WTC11 (cell line): ENCODE results near the gene NEB. TPM values are rescaled to one million over a fixed set of nuclear protein-coding genes. Genes with fewer than 3 reads are reported as not detected.

ENCODE experiments used
- ATAC-seq: fragments of 200-7000 bp; cut with Tn5 transposase; 2 replicates; pipeline ENCODE4 v1.10.0; 2021; ENCODE audit warnings: mild to moderate bottlenecking, moderate library complexity
- CTCF ChIA-PET: fragments of 300-600 bp; sonication (Branson Sonifier 250); formaldehyde crosslinking; loops from one replicate; lab custom pipeline; 2021; ENCODE audit warnings: antibody characterized with exemption; lab: Charles Lee
- POLR2A ChIA-PET: fragments of 350-600 bp; sonication (Branson Sonifier 250); formaldehyde crosslinking; loops from one replicate; lab custom pipeline; 2021; ENCODE audit warnings: antibody characterized with exemption; lab: Charles Lee
- DNase-seq: peaks from one replicate; pipeline ENCODE4 v3.0.0; 2021; ENCODE audit warnings: low spot score
- H3K27ac Mint-ChIP-seq: 2 replicates; pipeline ENCODE4 v1.8.0; 2021; ENCODE audit warnings: mixed read lengths
- H3K27me3 Mint-ChIP-seq: 2 replicates; pipeline ENCODE4 v1.8.0; 2021; ENCODE audit warnings: low read depth, mild to moderate bottlenecking, moderate library complexity, mixed read lengths
- H3K36me3 Mint-ChIP-seq: 2 replicates; pipeline ENCODE4 v1.8.0; 2021; ENCODE audit warnings: mixed read lengths
- H3K4me1 Mint-ChIP-seq: 2 replicates; pipeline ENCODE4 v1.8.0; 2022; ENCODE audit warnings: mixed read lengths
- H3K4me3 Mint-ChIP-seq: 2 replicates; pipeline ENCODE4 v1.8.0; 2021; ENCODE audit warnings: mild to moderate bottlenecking, moderate library complexity, mixed read lengths
- H3K9me3 Mint-ChIP-seq: 2 replicates; pipeline ENCODE4 v1.8.0; 2021; ENCODE audit warnings: mixed read lengths
- AR ChIP-seq: fragments of 250-450 bp; sonication (Bioruptor Pico); IDR thresholded peaks from 2 replicates; pipeline ENCODE4 v1.9.0; 2021; ENCODE audit warnings: mild to moderate bottlenecking
- CREM ChIP-seq: sonication (generic); formaldehyde crosslinking; IDR thresholded peaks from 2 replicates; pipeline ENCODE4 v1.8.1; 2022; ENCODE audit warnings: mild to moderate bottlenecking, missing genetic modification reagents, moderate library complexity
- ELF4 ChIP-seq: sonication (generic); formaldehyde crosslinking; IDR thresholded peaks from 2 replicates; pipeline ENCODE4 v1.8.1; 2022; ENCODE audit warnings: low read depth, mild to moderate bottlenecking, moderate library complexity, missing genetic modification reagents
- ERG ChIP-seq: fragments of 250-450 bp; sonication (Bioruptor Pico); IDR thresholded peaks from 2 replicates; pipeline ENCODE4 v1.8.0; 2021; ENCODE audit warnings: mild to moderate bottlenecking
- ETV6 ChIP-seq: sonication (generic); formaldehyde crosslinking; IDR thresholded peaks from 2 replicates; pipeline ENCODE4 v1.8.1; 2022; ENCODE audit warnings: mild to moderate bottlenecking, missing genetic modification reagents
- FOXP1 ChIP-seq: sonication (generic); formaldehyde crosslinking; IDR thresholded peaks from 2 replicates; pipeline ENCODE4 v1.8.0; 2022; ENCODE audit warnings: missing genetic modification reagents, mild to moderate bottlenecking, moderate library complexity, borderline replicate concordance
- GRHL2 ChIP-seq: fragments of 250-450 bp; sonication (Bioruptor Pico); IDR thresholded peaks from 2 replicates; pipeline ENCODE4 v1.8.0; 2022; ENCODE audit warnings: mild to moderate bottlenecking, moderate library complexity; ENCODE audit not compliant: insufficient replicate concordance, severe bottlenecking
- IRF2 ChIP-seq: sonication (generic); formaldehyde crosslinking; IDR thresholded peaks from 2 replicates; pipeline ENCODE4 v1.8.0; 2022; ENCODE audit warnings: low read depth, missing genetic modification reagents, borderline replicate concordance
- JAZF1 ChIP-seq: fragments of 250-450 bp; sonication (Bioruptor Pico); IDR thresholded peaks from 2 replicates; pipeline ENCODE4 v1.9.0; 2021; ENCODE audit warnings: moderate library complexity, mild to moderate bottlenecking, inconsistent platforms
- JUN ChIP-seq: sonication (generic); formaldehyde crosslinking; IDR thresholded peaks from 2 replicates; pipeline ENCODE4 v1.8.0; 2023; ENCODE audit warnings: mild to moderate bottlenecking, missing genetic modification reagents
- MLX ChIP-seq: sonication (generic); formaldehyde crosslinking; IDR thresholded peaks from 2 replicates; pipeline ENCODE4 v1.8.1; 2023; ENCODE audit warnings: mild to moderate bottlenecking, missing genetic modification reagents, moderate library complexity
- MYBL2 ChIP-seq: sonication (generic); formaldehyde crosslinking; IDR thresholded peaks from 2 replicates; pipeline ENCODE4 v1.8.1; 2023; ENCODE audit warnings: mild to moderate bottlenecking, moderate library complexity, missing genetic modification reagents
- NFYB ChIP-seq: sonication (generic); formaldehyde crosslinking; conservative IDR thresholded peaks from 2 replicates; pipeline ENCODE4 v1.8.0; 2022; ENCODE audit warnings: low read depth, missing genetic modification reagents
- NR3C1 ChIP-seq: sonication (generic); formaldehyde crosslinking; conservative IDR thresholded peaks from 2 replicates; pipeline ENCODE4 v1.8.1; 2023; ENCODE audit warnings: low read depth, mild to moderate bottlenecking, missing genetic modification reagents
- PRRX2 ChIP-seq: fragments of 250-450 bp; sonication (Bioruptor Pico); IDR thresholded peaks from 2 replicates; pipeline ENCODE4 v1.8.0; 2021; ENCODE audit warnings: mild to moderate bottlenecking
- RELA ChIP-seq: sonication (generic); formaldehyde crosslinking; IDR thresholded peaks from 2 replicates; pipeline ENCODE4 v1.8.1; 2022; ENCODE audit warnings: missing genetic modification reagents, mild to moderate bottlenecking, borderline replicate concordance
- ZMAT4 ChIP-seq: fragments of 250-450 bp; sonication (Bioruptor Pico); IDR thresholded peaks from 2 replicates; pipeline ENCODE4 v1.9.0; 2021; ENCODE audit warnings: mild to moderate bottlenecking
- ZNF121 ChIP-seq: sonication (generic); formaldehyde crosslinking; IDR thresholded peaks from 2 replicates; pipeline ENCODE4 v1.8.0; 2023; ENCODE audit warnings: missing genetic modification reagents
- ZNF219 ChIP-seq: sonication (generic); formaldehyde crosslinking; IDR thresholded peaks from 2 replicates; pipeline ENCODE4 v1.8.0; 2023; ENCODE audit warnings: missing genetic modification reagents, mild to moderate bottlenecking, borderline replicate concordance
- ZNF317 ChIP-seq: sonication (generic); formaldehyde crosslinking; IDR thresholded peaks from 2 replicates; pipeline ENCODE4 v1.8.1; 2023; ENCODE audit warnings: low read depth, mild to moderate bottlenecking, moderate library complexity, missing genetic modification reagents, borderline replicate concordance
- ZNF416 ChIP-seq: fragments of 250-450 bp; sonication (Bioruptor Pico); IDR thresholded peaks from 2 replicates; pipeline ENCODE4 v1.9.0; 2021; ENCODE audit warnings: mild to moderate bottlenecking, inconsistent platforms
- ZNF423 ChIP-seq: fragments of 250-450 bp; sonication (Bioruptor Pico); IDR thresholded peaks from 2 replicates; pipeline ENCODE4 v2.1.2; 2022; ENCODE audit warnings: mild to moderate bottlenecking, moderate library complexity
- ZNF425 ChIP-seq: fragments of 250-450 bp; sonication (Bioruptor Pico); conservative IDR thresholded peaks from 2 replicates; pipeline ENCODE4 v1.9.0; 2021; ENCODE audit warnings: mild to moderate bottlenecking
- ZNF671 ChIP-seq: fragments of 250-450 bp; sonication (Bioruptor Pico); IDR thresholded peaks from 2 replicates; pipeline ENCODE4 v1.8.0; 2021; ENCODE audit warnings: mild to moderate bottlenecking
- total RNA-seq: library from RNA; stranded (reverse); gene quantifications from 3 replicates; pipeline ENCODE4 v1.2.3, GENCODE V29; 2021

The NEB gene
- total RNA-seq, 1 experiment from 2014 or later = 1.9 TPM

DNA sequence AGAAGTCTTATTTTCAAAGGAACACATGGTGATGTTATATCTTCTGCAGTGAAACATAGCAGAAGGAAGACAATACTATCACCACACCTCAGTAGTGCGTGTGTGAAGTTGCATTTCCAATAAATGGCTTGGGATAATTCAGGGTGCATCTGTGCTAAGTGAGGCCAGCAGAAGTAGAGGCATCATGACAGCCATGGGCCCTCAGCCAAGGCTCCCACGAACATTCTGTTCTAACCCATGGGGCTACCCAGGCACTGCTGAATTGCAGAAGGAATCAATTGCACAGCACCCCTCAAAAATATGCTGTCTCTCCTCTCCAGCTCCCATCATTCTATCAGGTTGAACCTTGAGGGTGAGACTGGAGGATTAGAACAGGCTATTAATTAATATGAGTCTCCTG lies 185.1 kb downstream of the NEB start:
- H3K4me1 Mint-ChIP-seq = peaks cover 23% of the 10 kb centered on the region
- H3K4me3 Mint-ChIP-seq = no peak overlapping the region
- no peaks in the 10 kb centered on the region for H3K9me3 Mint-ChIP-seq
- ChIA-PET CTCF (no interaction called here), POLR2A (no interaction called here)
- DNase-seq = no peak
- TF ChIP-seq GRHL2 = no peak
- no peak for TF ChIP-seq ZMAT4 (CRISPR knock-in tag)
- TF ChIP-seq ZNF425 (CRISPR knock-in tag) = no peak
- no peak for TF ChIP-seq AR (CRISPR knock-in tag)
- no peak for TF ChIP-seq MLX (CRISPR knock-in tag)
- TF ChIP-seq JUN (CRISPR knock-in tag) = no peak
- no peak for TF ChIP-seq ZNF416 (CRISPR knock-in tag)
- no peak for TF ChIP-seq ZNF219 (CRISPR knock-in tag)
- no peak for TF ChIP-seq RELA (CRISPR knock-in tag)
- TF ChIP-seq NR3C1 = no peak
- TF ChIP-seq, all 79 proteins: peak for 0
- Mint-ChIP-seq H3K27ac (no peak overlapping the region), H3K27me3 (no peaks in the 10 kb centered on the region), H3K36me3 (no peaks in the 10 kb centered on the region)
- no peak for ATAC-seq

- H3K27ac Mint-ChIP-seq = no peak overlapping the region
- no peaks in the 10 kb centered on the region for H3K27me3 Mint-ChIP-seq
- DNase-seq = no peak
- H3K36me3 Mint-ChIP-seq = no peaks in the 10 kb centered on the region
- no peak overlapping the region for H3K4me3 Mint-ChIP-seq
- TF ChIP-seq CREM (no peak), ETV6 (no peak), NFYB (CRISPR knock-in tag) (no peak), ZNF671 (CRISPR knock-in tag) (no peak), ZNF317 (no peak)
- H3K9me3 Mint-ChIP-seq = no peaks in the 10 kb centered on the region
- ChIA-PET POLR2A (no interaction called here), CTCF (no interaction called here)
- peaks cover 13% of the 10 kb centered on the region for H3K4me1 Mint-ChIP-seq
- no peak for ATAC-seq
Observed at GRCh38 chr2:151544449-151544848, 189.8 kb downstream of the NEB start.

GRCh38 chr2:151543876-151544275 lies 190.4 kb downstream of the NEB start:
- no peaks in the 10 kb centered on the region for H3K27me3 Mint-ChIP-seq
- TF ChIP-seq ZNF219 (CRISPR knock-in tag) (no peak), MYBL2 (no peak), FOXP1 (CRISPR knock-in tag) (no peak), ZNF317 (no peak), ELF4 (no peak), IRF2 (CRISPR knock-in tag) (no peak), ZNF425 (CRISPR knock-in tag) (no peak), PRRX2 (no peak), ZMAT4 (CRISPR knock-in tag) (no peak), ERG (CRISPR knock-in tag) (no peak), JAZF1 (CRISPR knock-in tag) (no peak), ZNF423 (no peak), GRHL2 (no peak), ETV6 (no peak), ZNF121 (CRISPR knock-in tag) (no peak)

More at GRCh38 chr2:151543876-151544275, 190.4 kb downstream of the NEB start:
- no peaks in the 10 kb centered on the region for H3K9me3 Mint-ChIP-seq
- CTCF ChIA-PET = no interaction called here
- H3K4me3 Mint-ChIP-seq = no peak overlapping the region
- DNase-seq = no peak
- peaks cover 13% of the 10 kb centered on the region for H3K4me1 Mint-ChIP-seq
- POLR2A ChIA-PET = no interaction called here
- H3K27ac Mint-ChIP-seq = no peak overlapping the region
- ATAC-seq = no peak
- H3K36me3 Mint-ChIP-seq = no peaks in the 10 kb centered on the region
